NCI-H1092 (cell line): Measurements from ENCODE around the gene EYS.
"Not testable (repeated sequence)": the region's sequence is repeated elsewhere in the genome, so short reads cannot be mapped to it uniquely, and the experiment has no call there.

ENCODE experiments used
- DNase-seq: peaks from one replicate; lab custom pipeline; 2025; lab: John Stamatoyannopoulos, UW

The EYS gene

DNA sequence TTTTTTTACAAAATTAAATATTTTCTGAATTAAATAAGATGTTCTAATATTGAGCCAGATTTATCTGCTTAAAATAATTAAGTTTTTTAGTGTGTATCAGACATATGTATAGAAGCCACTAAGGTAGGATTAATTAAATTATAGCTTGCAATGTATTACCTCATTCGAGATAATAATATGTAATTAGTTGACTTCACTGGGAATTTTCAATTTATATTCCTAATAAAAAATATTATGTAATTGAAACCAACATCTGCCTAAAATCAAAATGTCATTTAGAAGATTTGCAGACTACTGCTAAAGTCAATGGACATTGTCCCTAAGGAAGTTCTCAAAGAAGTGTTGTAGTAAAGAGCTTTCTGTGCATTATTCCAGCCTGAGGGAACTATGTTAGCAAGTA is 254.7 kb downstream of the EYS start:
- DNase-seq = no peak

DNA sequence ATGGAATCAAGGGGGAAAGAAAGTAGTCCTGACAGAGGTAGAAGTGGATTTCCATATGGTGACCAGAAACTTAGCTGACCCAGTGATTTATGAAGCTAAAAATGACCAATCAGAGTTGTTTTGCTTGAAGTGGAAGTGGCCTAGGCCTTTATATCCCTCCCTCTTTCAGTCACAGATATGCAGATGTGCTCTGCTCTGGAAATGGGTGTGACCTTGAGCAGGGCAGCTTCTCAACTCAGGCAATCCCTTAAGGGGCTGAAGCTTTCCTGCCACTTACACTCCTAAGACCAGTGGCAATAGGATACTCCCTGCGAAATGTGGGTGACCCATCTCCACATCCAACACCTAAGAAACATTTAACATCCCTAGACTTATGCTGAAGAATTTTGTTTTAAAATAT is 256.6 kb downstream of the EYS start:
- no peak for DNase-seq

DNA sequence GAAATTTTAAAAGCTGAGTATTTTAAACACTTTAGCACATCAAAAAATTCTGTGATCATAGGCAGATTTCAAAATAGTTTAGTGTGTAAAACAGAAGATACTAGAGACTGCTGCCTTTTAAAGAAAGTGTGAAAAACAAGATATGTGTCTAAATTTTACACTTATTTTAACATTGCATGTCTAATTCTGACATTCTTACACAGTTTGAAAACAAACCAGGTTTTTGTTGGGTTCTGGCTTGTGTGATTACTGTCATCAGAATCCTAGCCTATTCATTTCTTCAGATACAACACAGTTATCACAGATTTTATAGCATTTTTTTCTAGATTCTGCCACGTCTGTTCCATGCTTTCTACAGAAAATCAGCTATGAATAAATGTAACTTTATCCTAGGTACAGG is 257.1 kb downstream of the EYS start:
- DNase-seq = no peak

DNA sequence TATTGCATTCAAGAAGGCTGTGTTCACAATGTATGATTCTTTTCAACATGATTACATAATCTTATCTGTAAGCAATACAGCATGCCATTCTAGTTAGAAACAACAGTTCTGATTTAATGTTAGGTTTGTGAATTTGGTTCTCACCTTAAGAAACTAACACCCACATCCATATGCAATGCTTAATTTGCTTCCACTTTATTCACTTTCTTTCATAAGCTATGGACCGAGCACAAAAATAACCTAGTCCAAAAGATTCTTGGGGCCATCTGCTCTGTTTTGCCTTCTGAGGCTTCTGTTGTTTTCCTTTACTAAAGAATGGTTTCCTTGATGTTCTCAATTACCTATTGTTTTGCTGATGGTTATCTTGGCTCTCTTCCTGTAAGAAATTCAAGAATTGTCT is 258.2 kb downstream of the EYS start:
- DNase-seq = no peak

DNA sequence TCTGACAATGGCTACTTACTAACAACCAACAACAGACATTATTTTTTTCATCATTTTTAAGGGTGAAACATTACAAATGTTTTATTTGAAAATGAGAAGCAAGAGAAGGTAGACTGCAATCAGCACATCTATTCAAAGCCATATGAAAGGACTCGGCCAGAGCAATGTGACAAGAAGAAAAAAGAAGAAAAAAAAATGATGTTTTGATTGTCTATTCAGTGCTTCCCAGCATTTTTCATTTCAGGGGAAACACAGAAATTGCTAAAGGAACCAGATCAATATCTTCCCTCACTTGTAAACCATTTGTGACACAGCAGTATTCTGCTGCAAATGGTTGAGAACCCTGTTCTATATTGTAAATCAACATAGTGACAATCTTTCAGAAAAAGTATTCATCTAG is 270.7 kb downstream of the EYS start:
- DNase-seq = no peak

DNA sequence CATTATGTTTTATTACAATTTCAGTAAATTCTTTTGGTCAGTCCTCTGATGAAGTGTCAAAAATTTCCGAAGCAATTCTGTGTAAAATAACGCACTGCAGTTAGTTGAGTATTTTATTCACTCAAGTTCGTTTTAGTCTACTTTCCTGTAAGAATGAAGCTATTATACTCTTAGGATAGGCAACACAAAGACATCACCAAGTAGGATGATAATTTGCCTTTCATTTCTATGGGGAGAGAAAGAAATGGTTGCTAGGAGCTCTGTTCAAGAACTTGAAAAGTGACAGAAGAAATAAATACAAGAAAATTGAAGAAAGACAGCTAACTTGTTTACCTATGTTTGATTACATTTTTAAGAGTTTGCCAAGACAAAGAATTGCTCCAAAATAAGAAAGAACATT is 290.4 kb downstream of the EYS start:
- no peak for DNase-seq

DNA sequence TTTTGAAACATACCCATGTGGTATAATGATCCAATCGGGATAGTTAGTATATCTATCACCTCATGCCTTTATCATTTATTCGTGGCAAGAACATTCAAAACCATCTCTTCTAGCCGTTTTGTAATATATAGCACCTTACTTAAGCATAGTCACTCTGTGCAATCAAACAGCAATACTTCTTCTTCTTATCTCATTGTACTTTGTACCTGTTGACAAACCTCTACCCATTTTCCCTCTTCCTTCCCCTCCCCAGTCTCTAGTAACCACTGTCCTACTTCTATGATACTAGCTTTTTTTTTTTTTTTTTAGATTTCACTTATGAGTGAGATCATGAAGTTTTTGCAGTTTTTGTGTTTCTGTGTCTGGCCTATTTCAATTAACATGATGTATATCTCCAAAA is 296.7 kb downstream of the EYS start:
- DNase-seq = no peak

DNA sequence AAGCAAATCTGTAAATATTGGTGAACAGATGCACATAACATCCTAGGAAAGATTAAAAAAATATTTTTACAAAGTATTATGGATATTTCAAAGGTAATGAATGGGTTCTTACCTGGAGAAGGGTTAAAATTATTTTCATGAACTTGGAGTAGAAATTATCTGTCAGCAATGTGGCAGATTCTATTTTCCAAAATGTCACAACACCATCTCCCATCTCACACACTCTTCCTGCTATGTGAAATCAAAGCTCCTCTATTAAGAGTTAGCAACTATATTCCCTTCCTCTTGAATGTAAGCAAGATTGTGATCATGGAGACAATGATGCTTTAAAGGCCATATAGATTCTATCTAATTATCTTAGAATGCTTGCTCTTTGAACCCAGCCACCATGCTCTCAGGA is 304.5 kb downstream of the EYS start:
- no peak for DNase-seq

DNA sequence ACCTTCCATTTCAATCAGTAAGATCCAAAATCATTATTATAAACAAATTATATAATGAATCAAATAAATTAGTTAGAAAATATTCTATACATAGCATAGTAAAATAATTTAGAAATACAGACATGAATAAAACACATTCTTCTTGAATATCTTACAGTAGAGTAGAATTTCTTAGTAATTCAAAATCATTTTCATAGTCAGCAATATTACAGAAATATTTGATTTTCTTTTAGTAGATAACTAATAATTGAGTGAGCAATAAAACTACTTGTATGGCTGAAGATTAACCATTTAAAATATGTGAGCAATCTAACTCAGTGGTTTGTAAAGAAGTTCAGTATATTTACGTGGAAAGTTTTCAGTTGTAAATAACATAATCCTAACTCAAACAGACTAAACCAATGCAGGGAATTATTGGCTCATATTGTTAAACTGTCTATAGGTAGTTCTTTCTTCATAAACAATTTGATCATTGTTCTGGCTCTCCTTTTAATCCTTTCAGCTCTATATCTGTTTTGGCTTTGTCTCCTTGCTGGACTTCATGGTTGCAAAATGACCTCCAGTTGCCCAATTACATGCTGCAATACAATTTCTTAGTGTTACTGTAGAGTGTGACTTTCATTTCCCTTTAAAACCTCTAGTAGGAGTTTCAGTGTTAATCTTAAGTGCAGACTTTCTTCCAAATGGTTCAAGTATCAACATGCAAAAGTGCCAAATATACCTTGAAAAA is 307.5 kb downstream of the EYS start:
- no peak for DNase-seq

DNA sequence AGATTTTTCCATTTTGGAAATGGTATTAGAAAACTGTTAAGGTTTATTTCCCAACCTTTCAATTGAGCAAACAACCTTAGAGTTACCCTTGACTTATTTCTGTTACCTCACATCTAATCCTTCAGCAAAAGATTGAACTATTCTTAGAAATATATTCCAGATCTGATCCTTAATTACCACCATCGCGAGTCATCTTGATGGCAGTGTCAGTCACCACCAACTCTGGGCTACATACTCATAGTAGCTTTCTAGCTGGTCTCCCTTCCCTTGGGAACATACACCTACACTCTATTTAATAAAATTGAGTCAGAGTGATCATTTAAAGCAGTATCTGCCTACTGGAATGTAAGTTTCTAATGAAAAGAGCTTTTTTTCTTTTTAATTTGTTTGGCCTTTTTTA is 308.2 kb downstream of the EYS start:
- DNase-seq = no peak

DNA sequence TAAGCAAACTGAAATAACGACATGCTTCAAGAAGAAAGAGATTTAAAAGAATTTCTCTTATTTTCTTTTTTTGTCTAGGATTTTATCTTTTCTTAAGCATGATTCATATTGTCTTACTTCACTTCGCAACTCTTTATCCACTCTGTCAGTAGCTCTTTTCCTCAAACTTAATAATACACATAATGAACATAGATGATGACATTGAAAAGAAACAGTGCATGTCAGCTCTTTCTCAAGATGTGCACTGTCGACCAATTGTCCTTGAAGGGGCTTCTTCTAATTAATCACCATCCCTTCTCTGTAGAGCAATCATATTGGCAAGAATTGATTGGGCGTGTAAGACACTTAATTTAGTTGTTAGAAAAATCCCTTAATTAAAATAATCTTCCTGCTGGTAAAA is 356.5 kb downstream of the EYS start:
- no peak for DNase-seq

DNA sequence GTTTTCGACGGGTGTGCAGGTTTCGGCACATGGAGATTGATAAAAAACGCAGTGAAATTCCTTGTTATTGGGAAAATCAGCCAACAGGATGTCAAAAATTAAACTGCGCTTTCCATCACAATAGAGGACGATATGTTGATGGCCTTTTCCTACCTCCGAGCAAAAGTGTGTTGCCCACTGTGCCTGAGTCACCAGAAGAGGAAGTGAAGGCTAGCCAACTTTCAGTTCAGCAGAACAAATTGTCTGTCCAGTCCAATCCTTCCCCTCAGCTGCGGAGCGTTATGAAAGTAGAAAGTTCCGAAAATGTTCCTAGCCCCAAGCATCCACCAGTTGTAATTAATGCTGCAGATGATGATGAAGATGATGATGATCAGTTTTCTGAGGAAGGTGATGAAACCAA is 404.4 kb downstream of the EYS start:
- not testable (repeated sequence) for DNase-seq

DNA sequence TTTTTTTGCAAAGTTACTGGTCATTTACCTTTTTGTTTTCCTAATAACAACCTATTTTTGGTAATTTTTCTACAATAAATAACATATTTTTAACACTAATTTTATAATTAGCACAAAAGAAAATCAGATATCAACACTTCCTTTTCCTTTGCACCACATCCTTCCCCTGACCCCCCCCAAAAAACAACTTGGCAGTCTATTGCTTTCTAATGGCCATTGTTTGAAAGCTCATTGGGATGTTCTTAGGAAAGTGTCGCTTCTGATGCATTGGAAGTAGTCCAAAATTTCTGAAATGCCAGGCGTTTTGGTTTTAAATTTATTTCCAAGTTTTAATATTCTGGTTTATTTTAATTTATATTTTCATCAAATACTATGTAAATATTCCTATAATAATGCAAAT is 407.8 kb downstream of the EYS start:
- no peak for DNase-seq

DNA sequence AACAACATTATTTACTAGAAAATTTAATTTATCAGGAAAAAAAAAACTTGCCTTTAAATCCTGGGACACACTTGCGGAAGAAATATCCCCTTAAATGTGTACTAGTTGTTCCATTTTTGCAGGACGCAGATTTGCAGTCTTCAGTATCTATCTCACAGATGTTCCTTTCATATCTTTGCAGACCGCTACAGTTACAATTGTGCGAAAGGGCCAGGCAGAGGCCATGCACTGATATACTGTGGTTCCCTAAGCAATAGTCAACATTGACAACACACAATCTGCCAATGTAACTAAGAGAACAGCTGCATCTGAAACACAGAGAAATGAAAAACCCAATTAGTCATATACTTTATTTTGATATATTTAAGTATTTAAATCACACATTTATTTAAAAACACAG is 411.2 kb downstream of the EYS start:
- DNase-seq = no peak

DNA sequence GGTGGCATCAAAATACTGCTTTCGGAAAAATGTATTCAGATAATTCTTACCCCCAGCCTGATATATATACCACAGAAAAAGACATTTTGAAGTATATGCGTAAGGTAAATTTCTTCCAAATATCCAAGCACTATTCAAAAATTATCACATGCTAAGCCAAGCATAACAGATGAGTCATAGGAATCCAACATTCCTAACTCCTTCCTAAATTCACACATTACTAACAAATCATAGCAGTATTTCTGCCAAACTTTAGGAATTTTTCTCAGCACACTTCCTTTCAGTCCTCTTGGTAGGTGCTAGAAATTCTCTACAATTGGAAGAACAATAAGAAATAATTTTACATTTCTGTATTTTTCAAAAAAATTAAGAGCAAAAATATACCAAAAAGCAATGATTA is 417.5 kb downstream of the EYS start:
- DNase-seq = no peak

DNA sequence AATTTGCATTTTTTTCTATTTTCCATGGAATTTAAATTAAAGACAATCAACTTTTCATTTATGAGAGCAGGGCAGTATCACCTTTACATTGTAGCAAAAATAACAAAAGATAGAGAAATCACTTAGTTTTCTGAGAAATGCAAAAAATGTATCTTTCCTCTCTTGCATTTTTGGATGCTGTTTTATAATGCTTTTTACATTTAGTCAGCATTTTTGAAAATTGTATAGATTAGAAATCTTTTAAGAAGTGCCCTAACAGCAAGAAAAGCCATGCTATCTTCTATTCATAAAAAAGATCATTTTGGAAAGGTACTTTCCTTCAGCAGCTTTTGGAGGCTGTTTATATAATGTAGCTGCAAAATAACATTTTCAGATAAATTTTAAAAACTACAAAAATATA is 421.8 kb downstream of the EYS start:
- DNase-seq = no peak

DNA sequence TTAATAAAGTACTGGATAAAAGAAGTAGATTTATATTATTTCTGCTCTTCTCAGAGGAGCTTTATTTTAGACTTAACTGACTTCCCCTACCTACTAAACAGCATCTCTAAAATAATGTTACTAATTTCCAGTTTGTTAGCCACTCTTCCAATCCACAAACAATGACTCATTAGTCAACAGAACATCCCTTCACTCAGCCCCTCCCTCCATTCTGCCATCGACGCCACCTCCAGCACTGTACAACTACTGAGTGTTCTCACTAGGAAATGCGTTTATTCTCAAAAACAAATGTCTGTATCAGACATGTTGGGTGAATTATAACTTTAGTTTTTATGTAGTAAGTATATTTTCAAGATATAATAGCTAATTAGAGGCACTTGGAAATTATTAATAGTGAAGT is 427.0 kb downstream of the EYS start:
- DNase-seq = no peak

DNA sequence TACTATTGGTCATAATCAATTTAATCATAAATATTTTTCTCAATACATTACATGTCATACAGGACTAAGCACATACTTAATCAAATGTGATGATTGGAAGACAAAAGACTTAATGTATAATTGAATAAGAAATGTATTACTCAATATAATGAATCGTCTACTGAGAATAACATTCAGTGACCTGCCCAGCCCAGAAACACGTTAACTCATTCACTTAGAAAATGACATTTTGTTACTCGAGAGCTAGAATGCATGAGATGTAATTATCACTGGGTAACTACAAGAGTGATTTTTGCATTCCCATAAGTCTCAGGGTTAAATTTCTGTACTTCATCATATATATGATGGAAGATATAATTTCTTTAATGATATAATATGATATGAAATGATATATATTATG is 444.8 kb downstream of the EYS start:
- DNase-seq = no peak

DNA sequence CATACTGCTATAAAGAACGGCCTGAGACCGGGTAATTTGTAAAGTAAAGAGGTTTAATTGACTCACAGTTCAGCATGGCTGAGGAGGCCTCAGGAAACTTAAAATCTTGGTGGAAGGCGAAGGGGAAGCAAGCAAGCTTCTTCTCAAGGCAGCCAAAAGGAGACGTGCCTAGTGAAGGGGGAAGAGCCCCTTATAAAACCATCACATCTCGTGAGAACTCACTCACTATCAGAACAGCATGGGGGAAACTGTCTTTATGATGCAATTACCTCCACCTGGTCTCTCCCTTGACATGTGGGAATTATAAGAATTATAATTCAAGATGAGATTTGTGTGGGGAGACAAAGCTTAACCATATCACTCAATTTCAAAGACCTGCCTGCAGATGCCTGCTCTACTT is 447.0 kb downstream of the EYS start:
- no peak for DNase-seq

DNA sequence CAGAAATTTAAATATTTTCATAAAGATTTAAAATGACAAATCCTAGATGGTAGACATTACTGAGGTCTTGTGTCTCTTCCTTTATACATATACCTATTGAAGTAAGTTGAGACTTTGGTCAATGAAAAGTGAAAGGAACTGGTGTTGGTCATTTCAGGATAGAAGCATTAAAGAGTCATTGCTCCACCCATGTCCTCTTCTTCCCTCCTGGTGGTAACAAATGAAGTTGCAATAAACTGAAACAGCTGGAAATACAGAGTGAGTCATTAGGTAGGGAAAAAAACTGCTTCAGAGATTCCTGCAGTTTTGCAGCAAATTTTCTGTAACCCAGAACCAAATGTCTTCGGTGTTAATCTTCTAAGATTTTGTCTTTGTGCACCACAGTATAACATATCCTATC is 448.0 kb downstream of the EYS start:
- DNase-seq = no peak

DNA sequence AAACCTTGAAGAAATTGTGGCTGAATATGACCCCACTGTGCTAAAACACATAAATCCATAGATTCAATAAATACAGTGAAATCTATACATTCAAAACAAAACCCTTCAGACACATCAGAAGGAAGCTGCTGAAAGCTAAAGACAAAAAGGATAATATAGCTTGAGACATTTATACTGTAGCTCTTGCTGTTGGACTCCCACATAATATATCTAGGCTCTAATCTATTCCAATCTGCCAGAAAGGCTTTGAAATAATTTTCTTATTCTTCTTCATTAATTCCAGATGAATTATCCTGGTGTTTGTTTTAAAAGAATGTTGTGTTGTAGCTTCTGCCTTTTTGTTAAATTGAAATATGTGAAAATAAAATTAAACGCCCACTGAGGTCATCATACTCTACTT is 454.0 kb downstream of the EYS start:
- DNase-seq = no peak

DNA sequence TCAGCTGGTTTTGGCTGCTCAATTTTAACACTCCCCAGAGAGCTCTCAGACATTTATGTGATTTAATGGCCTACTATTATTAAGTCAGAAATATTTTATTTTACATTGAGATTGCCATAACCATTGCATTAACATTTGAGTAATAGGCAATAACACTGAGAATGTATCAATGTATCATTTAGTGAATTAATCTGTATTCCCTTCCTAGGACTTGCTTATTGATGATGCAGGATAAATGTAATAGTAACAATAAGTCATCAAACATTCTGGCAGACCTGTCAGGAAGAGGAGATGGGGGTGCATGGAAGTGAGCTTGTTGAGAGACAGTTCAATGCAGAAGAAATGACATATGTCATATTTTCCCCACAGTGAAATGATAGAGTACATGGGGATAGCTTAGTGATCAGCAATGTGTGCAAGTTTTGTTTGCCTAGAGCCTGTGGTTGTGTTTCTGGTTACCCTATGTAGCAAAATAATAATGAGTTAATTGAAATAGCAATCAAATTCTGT is 458.9 kb downstream of the EYS start:
- no peak for DNase-seq

DNA sequence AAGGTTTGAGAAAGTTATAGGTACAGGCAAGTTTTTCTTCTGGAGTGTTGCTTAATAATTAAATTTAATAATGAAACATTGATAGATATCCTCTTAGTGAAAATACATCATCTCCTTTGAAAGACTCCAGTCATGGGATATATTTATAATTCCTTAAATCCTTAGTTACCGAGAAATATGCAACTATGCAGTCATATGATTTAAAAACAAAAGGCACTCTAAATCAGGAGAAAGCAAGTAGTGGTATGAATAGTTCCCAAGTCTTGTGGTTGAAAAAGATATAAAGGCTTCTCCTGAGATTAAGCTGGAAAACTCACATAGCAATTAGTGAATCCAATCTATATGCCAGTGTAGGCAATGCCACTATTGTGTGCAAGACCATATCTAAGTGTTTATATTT is 475.4 kb downstream of the EYS start:
- DNase-seq = no peak

DNA sequence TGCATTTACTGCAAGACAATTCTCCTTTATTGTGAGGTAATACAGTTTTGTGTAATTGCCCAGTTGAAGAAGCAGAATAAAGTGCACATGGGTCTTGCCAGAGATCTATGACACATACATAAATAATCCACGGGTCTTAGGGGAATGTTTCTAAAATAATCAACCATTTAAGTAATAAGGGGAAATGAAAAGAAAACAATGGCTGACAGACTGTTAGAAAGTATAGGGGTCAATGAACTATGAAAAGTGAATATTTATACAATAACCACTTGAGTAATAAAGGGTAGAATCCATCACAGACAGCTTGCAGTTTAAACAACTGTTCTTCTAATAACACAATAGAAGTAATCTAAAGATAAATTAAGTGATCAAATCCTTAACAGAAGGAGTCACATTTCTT is 477.2 kb downstream of the EYS start:
- DNase-seq = no peak

DNA sequence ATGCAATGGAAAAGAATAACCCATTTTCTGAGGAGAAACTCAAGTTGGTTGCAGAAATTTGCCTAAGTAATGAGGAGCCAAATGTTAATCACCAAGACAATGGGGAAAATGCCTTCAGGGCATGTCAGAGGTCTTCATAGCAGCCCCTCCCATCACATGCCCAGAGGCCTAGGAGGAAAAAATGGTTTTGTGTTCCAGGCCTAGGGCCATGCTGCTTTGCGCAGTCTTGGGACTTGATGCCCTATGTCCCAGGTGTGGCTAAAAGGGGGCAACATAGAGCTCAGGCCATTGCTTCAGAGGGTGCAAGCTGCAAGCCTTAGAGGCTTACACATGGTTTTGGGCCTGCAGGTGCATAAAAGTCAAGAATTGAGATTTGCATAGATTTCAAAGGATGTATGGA is 485.9 kb downstream of the EYS start:
- no peak for DNase-seq
